Hepatocyte (in vitro differentiated cells): ENCODE data around the gene HCN2. TPM values are rescaled to one million over a fixed set of nuclear protein-coding genes. Genes with fewer than 3 reads are reported as not detected.

Experiments
- DNase-seq: peaks from one replicate; pipeline ENCODE4 v3.0.0-alpha.2; 2016; ENCODE audit warnings: low spot score
- H2AFZ ChIP-seq: fragments of 200-600 bp; sonication (generic); 2 replicates; pipeline ENCODE4 v1.6.0; 2016; ENCODE audit warnings: antibody characterized with exemption, mild to moderate bottlenecking
- H3K27ac ChIP-seq: fragments of 200-600 bp; sonication (generic); 2 replicates; pipeline ENCODE4 v1.5.1; 2016; ENCODE audit warnings: mild to moderate bottlenecking
- H3K27me3 ChIP-seq: fragments of 200-600 bp; sonication (generic); 2 replicates; pipeline ENCODE4 v1.6.1; 2016
- H3K36me3 ChIP-seq: fragments of 200-600 bp; sonication (generic); replicated peaks from 2 replicates; pipeline ENCODE4 v1.5.1; 2016; ENCODE audit warnings: low read depth; ENCODE audit not compliant: insufficient read depth
- H3K4me1 ChIP-seq: fragments of 200-600 bp; sonication (generic); 2 replicates; pipeline ENCODE4 v1.5.1; 2016; ENCODE audit warnings: mild to moderate bottlenecking, moderate library complexity; ENCODE audit not compliant: insufficient read depth
- H3K4me2 ChIP-seq: fragments of 200-600 bp; sonication (generic); 2 replicates; pipeline ENCODE4 v1.6.0; 2016
- H3K4me3 ChIP-seq: fragments of 200-600 bp; sonication (generic); 2 replicates; pipeline ENCODE4 v1.5.1; 2016; ENCODE audit warnings: mild to moderate bottlenecking
- H3K79me2 ChIP-seq: fragments of 200-600 bp; sonication (generic); 2 replicates; pipeline ENCODE4 v1.6.0; 2017; ENCODE audit warnings: mild to moderate bottlenecking
- H3K9me2 ChIP-seq: fragments of 200-600 bp; sonication (generic); replicated peaks from 2 replicates; pipeline ENCODE4 v1.6.0; 2017; ENCODE audit warnings: mild to moderate bottlenecking; ENCODE audit not compliant: insufficient read depth
- H3K9me3 ChIP-seq: fragments of 200-600 bp; sonication (generic); 2 replicates; pipeline ENCODE4 v1.5.1; 2016; ENCODE audit warnings: low read depth, mild to moderate bottlenecking
- H4K20me1 ChIP-seq: fragments of 200-600 bp; sonication (generic); 2 replicates; pipeline ENCODE4 v1.6.0; 2016; ENCODE audit warnings: mild to moderate bottlenecking; ENCODE audit not compliant: insufficient read depth, poor library complexity, severe bottlenecking
- EZH2 ChIP-seq: fragments of 200-600 bp; sonication (generic); IDR thresholded peaks from 2 replicates; pipeline ENCODE4 v1.6.1; 2016; ENCODE audit warnings: antibody characterized with exemption, mild to moderate bottlenecking, borderline replicate concordance
- EZH2phosphoT487 ChIP-seq: fragments of 200-600 bp; sonication (generic); IDR thresholded peaks from one replicate; pipeline ENCODE4 v1.6.1; 2018; ENCODE audit warnings: antibody characterized with exemption, mild to moderate bottlenecking, low read depth, moderate library complexity; ENCODE audit not compliant: unreplicated experiment, severe bottlenecking
- WGBS: methylation state at CpG from one replicate; pipeline ENCODE4 v1.1.6; 2016; ENCODE audit warnings: low lambda C conversion rate; ENCODE audit errors: missing lambda C conversion rate; 5-methylcytosine and 5-hydroxymethylcytosine counted together
- polyA plus RNA-seq: library from polyadenylated mRNA; unstranded; fragments of >200 nt; fragmentation: Nextera tagmentation; extraction: Ambion mirVana; gene quantifications from 2 replicates; pipeline ENCODE4 v1.2.1, GENCODE V29; 2016
- total RNA-seq: library from RNA; depleted of rRNA; stranded (reverse); fragments of >200 nt; gene quantifications from 2 replicates; pipeline ENCODE4 v1.2.3, GENCODE V29; 2014
- TF ChIP-seq, protein P1 (sequence below): fragments of 200-600 bp; sonication (generic); IDR thresholded peaks from 2 replicates; pipeline ENCODE4 v1.5.1; 2016; ENCODE audit warnings: antibody characterized with exemption, mild to moderate bottlenecking; ENCODE audit not compliant: poor library complexity

HCN2 gene
- total and polyA plus RNA-seq, 2 experiments from 2014 or later, result 0.16 to 0.30 TPM

DNA sequence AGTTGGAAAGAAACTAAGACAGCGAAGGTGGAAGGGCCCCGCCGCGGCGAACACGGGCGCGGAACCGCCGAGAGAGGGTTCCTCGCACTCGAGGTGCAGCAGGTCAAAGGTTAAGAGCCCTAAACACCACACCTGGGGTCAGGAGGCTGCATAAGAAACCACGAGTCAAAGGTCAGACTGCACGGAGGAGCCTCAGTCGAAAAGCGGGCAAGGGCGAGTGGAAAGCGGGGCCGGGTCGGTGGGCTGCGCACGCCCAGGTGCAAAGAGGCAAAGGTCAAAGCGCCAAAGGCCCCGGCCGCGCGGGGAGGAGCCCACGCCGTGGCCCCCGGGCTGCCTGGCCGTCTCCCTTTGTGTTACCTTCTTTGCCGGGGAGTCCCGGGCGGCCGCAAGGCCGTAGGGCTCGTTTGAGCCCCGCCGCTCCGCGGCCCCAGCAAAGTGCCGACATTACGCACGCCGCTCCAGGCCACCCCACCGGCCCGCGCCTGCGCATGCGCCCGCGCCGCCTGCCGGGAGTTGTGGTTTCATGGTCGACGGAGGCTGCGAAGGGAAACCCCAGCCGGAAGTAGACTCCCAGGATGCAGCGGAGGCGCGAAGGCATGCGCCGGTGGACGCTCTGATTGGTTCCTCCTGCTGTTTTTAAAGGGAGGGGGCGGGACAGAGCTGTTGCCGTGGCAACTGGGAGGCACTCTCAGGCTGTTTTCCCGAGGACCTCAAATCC, 43.5 kb downstream of the HCN2 start, which contains the start of gene POLRMT:
Gene POLRMT (minus strand): TSS at position 470 of the 718 bp plus-strand sequence. CDS start 25 bp downstream, at position 445.
- peaks cover 40% of the 10 kb centered on the region for H3K79me2 ChIP-seq
- no peaks in the 10 kb centered on the region for H3K9me2 ChIP-seq
- TF ChIP-seq, protein P1, sequence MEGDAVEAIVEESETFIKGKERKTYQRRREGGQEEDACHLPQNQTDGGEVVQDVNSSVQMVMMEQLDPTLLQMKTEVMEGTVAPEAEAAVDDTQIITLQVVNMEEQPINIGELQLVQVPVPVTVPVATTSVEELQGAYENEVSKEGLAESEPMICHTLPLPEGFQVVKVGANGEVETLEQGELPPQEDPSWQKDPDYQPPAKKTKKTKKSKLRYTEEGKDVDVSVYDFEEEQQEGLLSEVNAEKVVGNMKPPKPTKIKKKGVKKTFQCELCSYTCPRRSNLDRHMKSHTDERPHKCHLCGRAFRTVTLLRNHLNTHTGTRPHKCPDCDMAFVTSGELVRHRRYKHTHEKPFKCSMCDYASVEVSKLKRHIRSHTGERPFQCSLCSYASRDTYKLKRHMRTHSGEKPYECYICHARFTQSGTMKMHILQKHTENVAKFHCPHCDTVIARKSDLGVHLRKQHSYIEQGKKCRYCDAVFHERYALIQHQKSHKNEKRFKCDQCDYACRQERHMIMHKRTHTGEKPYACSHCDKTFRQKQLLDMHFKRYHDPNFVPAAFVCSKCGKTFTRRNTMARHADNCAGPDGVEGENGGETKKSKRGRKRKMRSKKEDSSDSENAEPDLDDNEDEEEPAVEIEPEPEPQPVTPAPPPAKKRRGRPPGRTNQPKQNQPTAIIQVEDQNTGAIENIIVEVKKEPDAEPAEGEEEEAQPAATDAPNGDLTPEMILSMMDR, result no peak
- TF ChIP-seq EZH2 (no peak), EZH2phosphoT487 (no peak)
- under 1% methylated on average over 56 of the region's 67 CpGs for WGBS
- no peaks in the 10 kb centered on the region for H3K27me3 ChIP-seq
- peak within 1 kb of the TSS; percentile 87 for H2AFZ ChIP-seq
- H4K20me1 ChIP-seq, result no peaks in the 10 kb centered on the region
- no peaks in the 10 kb centered on the region for H3K9me3 ChIP-seq
- H3K27ac ChIP-seq, result peak within 1 kb of the TSS; percentile 80
- peaks cover 12% of the 10 kb centered on the region for H3K4me1 ChIP-seq
- peak within 1 kb of the TSS; percentile 92 for H3K4me3 ChIP-seq
- no peaks in the 10 kb centered on the region for H3K36me3 ChIP-seq
- DNase-seq, result peak; percentile 99
- peak within 1 kb of the TSS; percentile 97 for H3K4me2 ChIP-seq

DNA sequence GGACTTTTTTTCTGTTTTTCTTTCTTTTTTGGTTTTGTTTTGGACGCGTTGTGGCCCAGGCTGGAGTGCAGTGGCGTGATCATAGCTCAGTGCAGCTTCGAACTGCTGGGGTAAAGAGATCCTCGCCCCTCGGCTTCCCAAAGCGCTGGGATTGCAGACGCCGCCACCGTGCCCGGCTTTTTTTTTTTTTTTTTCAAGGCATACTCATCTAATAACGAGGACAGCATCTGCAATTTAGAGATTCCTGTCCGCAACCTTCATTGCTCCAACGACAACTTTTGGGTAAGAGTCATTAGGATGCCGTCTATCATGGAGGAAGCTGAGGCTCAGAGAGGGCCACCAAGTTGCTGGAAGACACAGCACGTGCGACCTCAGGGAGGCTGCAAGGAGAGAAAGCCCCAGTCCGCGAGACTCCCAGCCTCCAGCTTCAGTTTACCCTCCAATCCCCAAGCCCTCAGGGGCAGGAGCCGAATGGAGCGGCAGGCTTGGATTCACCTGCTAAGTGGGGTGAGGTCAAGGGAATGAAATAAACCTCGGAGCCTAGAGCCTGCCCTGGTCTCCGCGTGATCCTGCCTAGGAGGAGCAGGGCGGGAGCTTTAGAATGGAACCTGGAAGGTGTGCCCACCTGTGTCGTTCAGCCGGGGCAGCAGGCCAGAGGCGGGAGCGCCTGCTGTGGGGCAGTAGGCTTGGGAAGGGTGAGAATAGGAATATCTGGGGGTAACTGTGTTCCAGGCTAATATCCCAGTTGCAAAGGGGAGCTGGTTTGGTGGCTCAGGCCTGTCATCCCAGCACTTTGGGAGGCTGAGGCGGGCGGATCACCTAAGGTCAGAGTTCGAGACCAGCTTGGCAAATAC, 44.3 kb downstream of the HCN2 start:
- DNase-seq, result no peak
- H3K4me1 ChIP-seq, result peaks cover 12% of the 10 kb centered on the region
- no peak for TF ChIP-seq EZH2phosphoT487
- TF ChIP-seq, protein P1, result no peak
- TF ChIP-seq EZH2, result no peak
- WGBS, result 30% methylated on average over 32 of the region's 32 CpGs
- H3K27me3 ChIP-seq, result no peaks in the 10 kb centered on the region
- H2AFZ ChIP-seq, result peak overlapping the region; percentile 87
- peaks cover 32% of the 10 kb centered on the region for H3K79me2 ChIP-seq
- H3K9me2 ChIP-seq, result no peaks in the 10 kb centered on the region
- H4K20me1 ChIP-seq, result no peaks in the 10 kb centered on the region
- H3K4me3 ChIP-seq, result peak overlapping the region; percentile 70
- H3K9me3 ChIP-seq, result no peaks in the 10 kb centered on the region
- no peak overlapping the region for H3K27ac ChIP-seq
- peak overlapping the region; percentile 93 for H3K4me2 ChIP-seq
- H3K36me3 ChIP-seq, result no peaks in the 10 kb centered on the region

GRCh38 chr19:634975-635652, 45.4 kb downstream of the HCN2 start:
- Histone ChIP-seq H3K27ac (no peak overlapping the region), H3K9me3 (no peaks in the 10 kb centered on the region), H3K9me2 (no peaks in the 10 kb centered on the region), H3K4me3 (no peak overlapping the region), H2AFZ (no peak overlapping the region), H3K79me2 (peaks cover 30% of the 10 kb centered on the region), H3K36me3 (no peaks in the 10 kb centered on the region), H3K27me3 (no peaks in the 10 kb centered on the region), H4K20me1 (no peaks in the 10 kb centered on the region), H3K4me1 (peaks cover 12% of the 10 kb centered on the region), H3K4me2 (no peak overlapping the region)
- TF ChIP-seq EZH2phosphoT487, result no peak
- TF ChIP-seq, protein P1, result no peak
- no peak for TF ChIP-seq EZH2
- no peak for DNase-seq
- WGBS, result 99% methylated on average over 15 of the region's 16 CpGs
